WI38 (cell line): ENCODE measurements around the gene ELK3.

ENCODE experiments used
- H3K4me3 ChIP-seq: 2 replicates; pipeline ENCODE4 v1.5.1; 2011; ENCODE audit warnings: low read depth, mild to moderate bottlenecking, control low read depth, low read length
- CTCF ChIP-seq: IDR thresholded peaks from 2 replicates; pipeline ENCODE4 v1.5.1; 2012; ENCODE audit warnings: low read depth, mild to moderate bottlenecking, control low read depth, low read length

Gene ELK3

GRCh38 chr12:96223411-96224218 is 29.4 kb downstream of the ELK3 start:
- no peak overlapping the region for H3K4me3 ChIP-seq
- TF ChIP-seq CTCF: no peak

- no peak for TF ChIP-seq CTCF
- no peak overlapping the region for H3K4me3 ChIP-seq
These were observed 30.0 kb downstream of the ELK3 start for GRCh38 chr12:96224219-96224615.

GRCh38 chr12:96225044-96225855 is 31.1 kb downstream of the ELK3 start:
- H3K4me3 ChIP-seq: no peak overlapping the region

GRCh38 chr12:96225994-96226399 is 31.8 kb downstream of the ELK3 start:
- H3K4me3 ChIP-seq: no peak overlapping the region
- TF ChIP-seq CTCF: no peak

More at GRCh38 chr12:96225044-96225855, 31.1 kb downstream of the ELK3 start:
- TF ChIP-seq CTCF: no peak

- TF ChIP-seq CTCF: no peak
- no peak overlapping the region for H3K4me3 ChIP-seq
These were observed 32.2 kb downstream of the ELK3 start for GRCh38 chr12:96226401-96226800.

GRCh38 chr12:96226801-96227348 is 32.7 kb downstream of the ELK3 start:
- TF ChIP-seq CTCF: no peak
- H3K4me3 ChIP-seq: no peak overlapping the region
